ENCODE data around the gene KLC4. TPM values are rescaled to one million over a fixed set of nuclear protein-coding genes. Genes with fewer than 3 reads are reported as not detected.
"Not testable (repeated sequence)": the region's sequence is repeated elsewhere in the genome, so short reads cannot be mapped to it uniquely, and the experiment has no call there.

Gene KLC4
- polyA plus RNA-seq, 4 donors, result 36.3 to 333 (median 206) TPM

DNA sequence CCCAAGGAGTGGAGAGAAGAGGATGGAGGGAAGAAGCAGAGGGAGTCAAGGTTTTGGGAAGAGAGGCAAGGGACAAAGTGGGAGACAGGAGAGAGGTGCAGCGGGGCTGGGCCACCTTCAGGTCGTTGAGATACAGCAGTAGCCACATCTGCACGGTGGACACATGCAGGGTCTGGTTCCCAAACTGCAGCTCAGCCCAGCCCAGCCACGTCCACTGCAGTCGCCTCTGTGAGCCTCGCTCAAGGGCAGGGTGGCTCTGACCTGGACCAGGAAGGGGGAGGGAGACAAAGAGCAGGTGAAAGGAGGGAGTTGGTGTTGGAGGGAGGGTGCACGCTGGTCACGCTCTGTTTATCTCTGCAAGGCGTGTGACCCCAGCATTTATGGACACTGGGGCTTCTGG is 20.7 kb upstream of the KLC4 start:
- no peaks in the 10 kb centered on the region for H3K9me3 ChIP-seq (ENCODE audit: control insufficient read depth in 2 of 2, insufficient read depth in 1 of 2, low read depth in 1 of 2, low read length in 1 of 2)
- H3K27ac ChIP-seq (ENCODE audit: low read depth in 1 of 3, low read length in 2 of 3), result no peak overlapping the region
- DNase-seq, result no peak
- peaks cover 4 to 87% (median 15%) of the 10 kb centered on the region in 3 donors for H3K36me3 ChIP-seq (ENCODE audit: control insufficient read depth in 3 of 3, insufficient read depth in 2 of 3, low read depth in 1 of 3, low read length in 3 of 3)
- H3K4me1 ChIP-seq (ENCODE audit: control insufficient read depth in 3 of 3, insufficient read depth in 2 of 3, low read depth in 1 of 3, low read length in 2 of 3), result peaks cover 0 to 20% (median 0%) of the 10 kb centered on the region in 3 donors
- 83 to 89% (median 87%) methylated on average over 9 of the region's 9 CpGs for WGBS, 3 donors
- no peaks in the 10 kb centered on the region for H3K27me3 ChIP-seq (ENCODE audit: control insufficient read depth in 3 of 3, insufficient read depth in 3 of 3, low read length in 3 of 3)
- no peak for FAIRE-seq
- no peak overlapping the region for H3K4me3 ChIP-seq (ENCODE audit: low read depth in 1 of 3, low read length in 3 of 3)

DNA sequence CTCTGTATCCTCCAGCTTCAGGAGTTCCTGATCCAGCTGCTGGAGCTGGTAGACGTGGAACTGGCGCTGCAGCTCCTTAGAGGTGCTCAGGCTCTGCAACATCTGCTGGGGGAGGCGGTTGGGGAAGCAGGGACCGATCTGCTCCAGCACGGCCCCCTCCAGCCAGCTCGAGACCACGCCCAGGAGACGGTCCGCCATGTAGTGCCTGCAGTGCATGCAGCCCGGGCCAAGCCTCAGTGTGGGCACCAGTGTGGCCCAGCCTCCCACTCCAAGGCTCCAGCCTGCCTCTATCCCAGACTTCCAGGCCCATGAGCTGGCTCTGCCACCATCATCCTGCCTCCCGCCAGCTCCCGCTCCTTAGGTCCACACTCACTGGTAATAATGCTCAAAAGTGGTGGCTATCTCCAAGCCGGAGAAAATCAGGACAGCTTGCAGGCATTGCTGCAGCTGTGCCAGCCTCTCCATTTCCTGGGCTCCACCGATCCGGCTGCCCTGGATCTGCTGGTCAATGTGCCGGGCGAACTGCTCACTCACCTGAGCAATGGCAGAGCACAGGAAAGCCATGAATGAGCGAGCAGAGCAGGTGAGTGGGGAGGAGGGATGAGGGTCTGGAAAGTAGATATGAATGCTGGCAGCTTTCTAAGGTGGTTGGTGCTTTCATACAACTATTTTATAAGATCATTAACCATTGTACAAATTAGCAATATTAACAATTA is 18.7 kb upstream of the KLC4 start:
- peaks cover 3 to 94% (median 17%) of the 10 kb centered on the region in 3 donors for H3K36me3 ChIP-seq (ENCODE audit: control insufficient read depth in 3 of 3, insufficient read depth in 2 of 3, low read depth in 1 of 3, low read length in 3 of 3)
- FAIRE-seq (no peak), DNase-seq (no peak)
- no peak overlapping the region for H3K4me3 ChIP-seq (ENCODE audit: low read depth in 1 of 3, low read length in 3 of 3)
- H3K9me3 ChIP-seq (ENCODE audit: control insufficient read depth in 2 of 2, insufficient read depth in 1 of 2, low read depth in 1 of 2, low read length in 1 of 2), result no peaks in the 10 kb centered on the region
- WGBS, 3 donors, result 95 to 97% (median 95%) methylated on average over 18 of the region's 18 CpGs
- no peak overlapping the region for H3K27ac ChIP-seq (ENCODE audit: low read depth in 1 of 3, low read length in 2 of 3)
- H3K27me3 ChIP-seq (ENCODE audit: control insufficient read depth in 3 of 3, insufficient read depth in 3 of 3, low read length in 3 of 3), result no peaks in the 10 kb centered on the region
- H3K4me1 ChIP-seq (ENCODE audit: control insufficient read depth in 3 of 3, insufficient read depth in 2 of 3, low read depth in 1 of 3, low read length in 2 of 3), result peaks cover 0 to 4% (median 0%) of the 10 kb centered on the region in 3 donors

DNA sequence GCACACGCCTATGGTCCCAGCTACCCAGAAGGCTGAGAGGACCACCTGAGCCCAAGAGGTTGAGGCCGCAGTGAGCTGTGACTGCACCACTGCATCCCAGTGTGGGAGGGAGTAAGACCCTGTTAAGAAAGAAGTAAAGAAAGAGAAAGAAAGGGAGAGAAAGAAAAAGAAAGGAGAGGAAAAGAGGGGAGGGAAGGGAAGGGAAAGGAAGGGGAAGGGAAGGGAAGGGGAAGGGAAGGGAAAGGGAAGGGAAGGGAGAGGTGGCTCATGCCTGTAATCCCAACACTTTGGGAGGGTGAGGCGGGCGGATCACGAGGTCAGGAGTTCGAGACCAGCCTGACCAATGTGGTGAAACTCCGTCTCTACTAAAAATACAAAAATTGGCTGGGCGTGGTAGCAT is 18.0 kb upstream of the KLC4 start:
- not testable (repeated sequence) for FAIRE-seq
- 91 to 98% (median 92%) methylated on average over 6 to 8 of the region's 8 CpGs for WGBS, 3 donors

DNA sequence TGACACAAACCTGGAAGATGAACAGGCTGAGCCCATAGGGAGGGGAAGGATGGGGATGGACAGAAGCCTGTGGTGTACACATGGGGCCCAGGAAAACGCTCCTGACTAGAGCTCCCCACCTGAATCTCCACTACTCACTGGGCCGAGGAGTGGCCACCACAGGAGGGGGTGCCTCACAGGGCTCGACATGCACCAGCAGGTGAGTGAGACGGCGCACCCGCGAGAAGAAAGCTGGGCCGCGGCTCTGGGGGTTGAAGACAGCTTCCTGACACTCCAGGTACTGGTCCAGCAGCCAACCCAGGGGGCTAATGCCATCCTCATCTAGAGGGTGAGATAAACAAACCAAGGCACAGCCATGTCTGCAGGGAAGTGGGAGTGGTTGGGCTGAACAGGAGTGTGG is 16.1 kb upstream of the KLC4 start:
- H3K36me3 ChIP-seq (ENCODE audit: control insufficient read depth in 3 of 3, insufficient read depth in 2 of 3, low read depth in 1 of 3, low read length in 3 of 3), result peaks cover 0 to 94% (median 21%) of the 10 kb centered on the region in 3 donors
- H3K27ac ChIP-seq (ENCODE audit: low read depth in 1 of 3, low read length in 2 of 3), result no peak overlapping the region
- H3K4me1 ChIP-seq (ENCODE audit: control insufficient read depth in 3 of 3, insufficient read depth in 2 of 3, low read depth in 1 of 3, low read length in 2 of 3), result no peaks in the 10 kb centered on the region
- H3K27me3 ChIP-seq (ENCODE audit: control insufficient read depth in 3 of 3, insufficient read depth in 3 of 3, low read length in 3 of 3), result no peaks in the 10 kb centered on the region
- FAIRE-seq (no peak), DNase-seq (no peak)
- no peak overlapping the region for H3K4me3 ChIP-seq (ENCODE audit: low read depth in 1 of 3, low read length in 3 of 3)
- 92 to 96% (median 94%) methylated on average over 8 to 9 of the region's 9 CpGs for WGBS, 3 donors
- H3K9me3 ChIP-seq (ENCODE audit: control insufficient read depth in 2 of 2, insufficient read depth in 1 of 2, low read depth in 1 of 2, low read length in 1 of 2), result no peaks in the 10 kb centered on the region

More for the DNA sequence above, 18.0 kb upstream of the KLC4 start:
- H3K36me3 ChIP-seq (ENCODE audit: control insufficient read depth in 3 of 3, insufficient read depth in 2 of 3, low read depth in 1 of 3, low read length in 3 of 3), result peaks cover 0 to 96% (median 23%) of the 10 kb centered on the region in 3 donors
- not testable (repeated sequence) for H3K4me3 ChIP-seq (ENCODE audit: low read depth in 1 of 3, low read length in 3 of 3); H3K4me1 ChIP-seq (ENCODE audit: control insufficient read depth in 3 of 3, insufficient read depth in 2 of 3, low read depth in 1 of 3, low read length in 2 of 3); H3K9me3 ChIP-seq (ENCODE audit: control insufficient read depth in 2 of 2, insufficient read depth in 1 of 2, low read depth in 1 of 2, low read length in 1 of 2); DNase-seq; H3K27me3 ChIP-seq (ENCODE audit: control insufficient read depth in 3 of 3, insufficient read depth in 3 of 3, low read length in 3 of 3); H3K27ac ChIP-seq (ENCODE audit: low read depth in 1 of 3, low read length in 2 of 3)

DNA sequence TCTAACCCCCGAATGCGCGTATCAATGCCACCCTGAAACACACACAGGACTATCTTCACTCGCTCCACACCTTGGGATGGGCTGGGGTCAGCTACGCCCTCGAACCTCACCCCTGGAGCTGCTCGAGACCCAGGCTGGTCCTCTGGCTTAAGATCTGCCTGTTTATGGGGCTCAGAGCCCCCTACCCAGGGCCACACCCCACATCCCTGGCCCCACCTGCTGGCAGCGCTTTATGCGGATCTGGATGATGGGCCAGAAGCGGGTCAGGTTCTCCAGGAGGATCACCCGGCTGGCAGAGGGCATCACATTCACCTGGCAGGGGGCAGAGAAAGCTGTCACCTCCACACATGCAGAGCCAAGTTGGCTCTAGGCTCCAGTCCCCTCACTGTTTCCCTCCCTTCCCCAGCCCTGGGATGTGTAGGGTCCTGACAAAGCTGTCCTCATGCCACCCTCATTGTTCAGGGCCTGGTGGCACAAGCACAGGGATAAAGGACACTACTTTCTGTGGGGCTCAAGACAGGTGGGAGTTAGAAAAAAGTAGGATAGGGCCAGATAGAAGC is 14.0 kb upstream of the KLC4 start:
- FAIRE-seq (no peak), DNase-seq (no peak)
- Histone ChIP-seq H3K4me3 (ENCODE audit: low read depth in 1 of 3, low read length in 3 of 3) (no peak overlapping the region), H3K36me3 (ENCODE audit: control insufficient read depth in 3 of 3, insufficient read depth in 2 of 3, low read depth in 1 of 3, low read length in 3 of 3) (peaks cover 0 to 91% (median 20%) of the 10 kb centered on the region in 3 donors), H3K4me1 (ENCODE audit: control insufficient read depth in 3 of 3, insufficient read depth in 2 of 3, low read depth in 1 of 3, low read length in 2 of 3) (no peaks in the 10 kb centered on the region), H3K27me3 (ENCODE audit: control insufficient read depth in 3 of 3, insufficient read depth in 3 of 3, low read length in 3 of 3) (no peaks in the 10 kb centered on the region), H3K9me3 (ENCODE audit: control insufficient read depth in 2 of 2, insufficient read depth in 1 of 2, low read depth in 1 of 2, low read length in 1 of 2) (no peaks in the 10 kb centered on the region), H3K27ac (ENCODE audit: low read depth in 1 of 3, low read length in 2 of 3) (no peak overlapping the region)
- WGBS, 3 donors, result 92 to 97% (median 93%) methylated on average over 11 of the region's 11 CpGs

DNA sequence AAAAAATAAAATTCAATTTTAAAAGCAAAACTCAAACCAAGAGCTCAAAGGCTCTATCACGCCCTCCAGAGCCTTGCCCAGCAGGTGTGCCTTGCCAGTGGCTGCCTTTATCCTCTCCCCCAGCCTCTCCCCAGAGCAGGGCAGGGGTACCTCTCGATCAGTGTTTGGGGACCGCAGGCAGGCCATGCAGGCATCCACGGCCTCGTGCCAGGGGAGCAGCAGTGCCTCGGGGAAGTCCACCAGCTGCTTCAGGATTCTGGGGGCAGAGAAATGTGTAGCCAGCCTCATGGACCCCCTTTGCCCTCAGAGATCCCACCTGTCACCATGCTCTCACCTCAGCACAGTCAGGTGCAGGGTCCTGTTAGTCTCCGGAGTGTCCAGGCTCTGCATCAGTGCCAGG is 11.4 kb upstream of the KLC4 start:
- Histone ChIP-seq H3K27me3 (ENCODE audit: control insufficient read depth in 3 of 3, insufficient read depth in 3 of 3, low read length in 3 of 3) (no peaks in the 10 kb centered on the region), H3K4me3 (ENCODE audit: low read depth in 1 of 3, low read length in 3 of 3) (no peak overlapping the region), H3K36me3 (ENCODE audit: control insufficient read depth in 3 of 3, insufficient read depth in 2 of 3, low read depth in 1 of 3, low read length in 3 of 3) (peaks cover 0 to 86% (median 18%) of the 10 kb centered on the region in 3 donors), H3K9me3 (ENCODE audit: control insufficient read depth in 2 of 2, insufficient read depth in 1 of 2, low read depth in 1 of 2, low read length in 1 of 2) (no peaks in the 10 kb centered on the region), H3K4me1 (ENCODE audit: control insufficient read depth in 3 of 3, insufficient read depth in 2 of 3, low read depth in 1 of 3, low read length in 2 of 3) (peaks cover 0 to 23% (median 3%) of the 10 kb centered on the region in 3 donors), H3K27ac (ENCODE audit: low read depth in 1 of 3, low read length in 2 of 3) (no peak overlapping the region)
- WGBS, 3 donors, result 91 to 93% (median 92%) methylated on average over 7 of the region's 7 CpGs
- FAIRE-seq (no peak), DNase-seq (no peak)

DNA sequence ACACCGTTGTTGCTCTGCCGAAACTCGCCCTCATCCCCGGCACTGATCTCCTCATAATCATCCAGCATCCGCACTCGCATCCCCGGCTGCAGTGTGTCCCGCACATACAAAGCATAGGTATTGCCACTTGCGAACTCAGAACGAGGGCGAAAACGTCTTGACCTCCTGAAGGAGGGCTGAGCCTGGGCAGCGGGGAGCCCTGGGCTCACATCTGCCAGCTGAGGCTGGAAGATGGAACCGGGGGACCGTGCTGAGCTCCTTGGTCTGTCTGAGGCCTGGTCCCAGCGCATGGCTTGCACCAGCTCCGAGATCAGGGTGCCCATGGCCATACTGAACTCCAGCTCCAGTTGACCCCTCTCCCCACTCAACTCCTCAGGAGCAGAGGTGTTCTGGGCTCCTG is 8.4 kb upstream of the KLC4 start:
- peaks cover 0 to 74% (median 11%) of the 10 kb centered on the region in 3 donors for H3K36me3 ChIP-seq (ENCODE audit: control insufficient read depth in 3 of 3, insufficient read depth in 2 of 3, low read depth in 1 of 3, low read length in 3 of 3)
- H3K27me3 ChIP-seq (ENCODE audit: control insufficient read depth in 3 of 3, insufficient read depth in 3 of 3, low read length in 3 of 3), result no peaks in the 10 kb centered on the region
- H3K27ac ChIP-seq (ENCODE audit: low read depth in 1 of 3, low read length in 2 of 3), result no peak overlapping the region
- H3K4me3 ChIP-seq (ENCODE audit: low read depth in 1 of 3, low read length in 3 of 3), result no peak overlapping the region
- WGBS, 3 donors, result 96 to 98% (median 97%) methylated on average over 17 of the region's 17 CpGs
- FAIRE-seq (no peak), DNase-seq (no peak)
- H3K4me1 ChIP-seq (ENCODE audit: control insufficient read depth in 3 of 3, insufficient read depth in 2 of 3, low read depth in 1 of 3, low read length in 2 of 3), result peaks cover 0 to 24% (median 3%) of the 10 kb centered on the region in 3 donors
- no peaks in the 10 kb centered on the region for H3K9me3 ChIP-seq (ENCODE audit: control insufficient read depth in 2 of 2, insufficient read depth in 1 of 2, low read depth in 1 of 2, low read length in 1 of 2)

DNA sequence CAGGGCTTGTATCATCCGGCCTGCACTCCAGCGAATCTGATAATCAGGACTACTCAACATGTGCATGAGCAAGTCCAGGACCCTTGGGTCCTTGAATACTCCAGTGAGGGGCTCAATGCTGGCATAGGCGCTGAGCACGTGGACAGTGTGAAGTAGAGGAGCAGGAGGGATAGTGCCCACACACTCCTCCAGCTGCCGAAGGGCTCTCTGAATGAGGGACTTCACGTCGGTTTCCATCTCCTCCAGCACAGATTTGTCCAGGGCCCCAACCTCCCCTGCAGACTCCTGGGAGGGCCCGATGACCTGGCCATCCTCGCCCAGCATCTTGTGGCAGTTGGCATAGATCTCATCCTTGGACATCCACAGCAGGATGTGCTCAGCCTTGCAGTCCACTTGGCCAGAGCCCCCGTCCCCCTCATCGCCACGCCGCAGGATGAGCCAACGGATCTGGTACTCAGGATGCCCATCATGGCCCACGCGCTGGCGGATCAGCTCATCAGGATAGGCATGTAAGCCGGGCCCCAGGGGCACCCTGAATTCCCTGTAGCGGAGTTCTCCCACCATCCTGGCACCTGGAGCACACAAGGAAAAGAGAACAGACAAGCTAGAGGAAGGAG is 7.1 kb upstream of the KLC4 start:
- 87 to 94% (median 91%) methylated on average over 19 of the region's 19 CpGs for WGBS, 3 donors
- Histone ChIP-seq H3K27me3 (ENCODE audit: control insufficient read depth in 3 of 3, insufficient read depth in 3 of 3, low read length in 3 of 3) (no peaks in the 10 kb centered on the region), H3K9me3 (ENCODE audit: control insufficient read depth in 2 of 2, insufficient read depth in 1 of 2, low read depth in 1 of 2, low read length in 1 of 2) (no peaks in the 10 kb centered on the region), H3K4me1 (ENCODE audit: control insufficient read depth in 3 of 3, insufficient read depth in 2 of 3, low read depth in 1 of 3, low read length in 2 of 3) (peaks cover 0 to 24% (median 3%) of the 10 kb centered on the region in 3 donors), H3K4me3 (ENCODE audit: low read depth in 1 of 3, low read length in 3 of 3) (peak overlapping the region in 1 of 3 donors; percentile 80), H3K27ac (ENCODE audit: low read depth in 1 of 3, low read length in 2 of 3) (peak overlapping the region in 2 of 3 donors; percentile 79 to 93), H3K36me3 (ENCODE audit: control insufficient read depth in 3 of 3, insufficient read depth in 2 of 3, low read depth in 1 of 3, low read length in 3 of 3) (peaks cover 0 to 70% (median 9%) of the 10 kb centered on the region in 3 donors)
- FAIRE-seq (no peak), DNase-seq (no peak)

Data from small intestine (tissue), 7 donors.